HG03064 (cell line): ENCODE results near the gene ZNF275.
"Not testable (repeated sequence)": the region's sequence is repeated elsewhere in the genome, so short reads cannot be mapped to it uniquely, and the experiment has no call there.

Experiments
- ATAC-seq: cut with Tn5 transposase; IDR thresholded peaks from one replicate; pipeline ENCODE4 v1.9.1; 2021; ENCODE audit warnings: low read depth; ENCODE audit not compliant: unreplicated experiment

Gene ZNF275

DNA sequence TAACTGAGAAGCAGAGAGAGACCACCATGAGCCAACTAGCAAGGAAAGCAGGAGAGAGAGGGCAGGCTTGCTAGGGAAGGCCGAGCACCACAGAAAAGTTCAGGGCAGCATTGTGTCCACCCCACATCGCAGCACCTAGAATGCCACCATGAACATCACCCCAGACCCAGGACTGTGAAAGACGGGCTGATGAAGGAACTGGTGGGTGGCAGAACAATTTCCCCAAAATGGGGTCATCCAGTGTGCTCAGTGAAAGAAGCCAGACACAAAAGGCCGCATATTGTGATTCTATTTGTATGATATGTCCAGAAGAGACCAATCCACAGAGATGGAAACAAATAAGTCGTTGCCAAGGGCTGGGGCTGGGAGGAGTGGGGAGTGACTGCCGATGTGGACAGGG is 50.4 kb downstream of the ZNF275 start:
- ATAC-seq = no peak

DNA sequence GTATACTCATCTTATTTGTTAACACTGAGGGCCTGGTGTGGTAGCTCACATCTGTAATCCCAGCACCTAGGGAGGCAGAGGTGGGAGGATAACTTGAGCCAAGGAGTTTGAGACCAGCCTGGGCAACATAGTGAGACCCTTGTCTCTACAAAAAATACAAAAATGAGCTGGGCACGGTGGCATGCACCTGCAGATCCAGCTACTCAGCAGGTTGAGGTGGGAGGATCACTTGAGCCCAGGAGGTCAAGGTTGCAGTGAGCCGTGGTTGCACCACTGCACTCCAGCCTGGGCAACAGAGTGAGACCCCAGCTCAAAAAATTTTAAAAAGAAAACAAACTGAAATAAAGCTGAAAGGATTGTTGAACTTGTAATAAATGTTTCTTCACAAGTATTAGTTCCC is 51.0 kb downstream of the ZNF275 start:
- ATAC-seq = not testable (repeated sequence)

DNA sequence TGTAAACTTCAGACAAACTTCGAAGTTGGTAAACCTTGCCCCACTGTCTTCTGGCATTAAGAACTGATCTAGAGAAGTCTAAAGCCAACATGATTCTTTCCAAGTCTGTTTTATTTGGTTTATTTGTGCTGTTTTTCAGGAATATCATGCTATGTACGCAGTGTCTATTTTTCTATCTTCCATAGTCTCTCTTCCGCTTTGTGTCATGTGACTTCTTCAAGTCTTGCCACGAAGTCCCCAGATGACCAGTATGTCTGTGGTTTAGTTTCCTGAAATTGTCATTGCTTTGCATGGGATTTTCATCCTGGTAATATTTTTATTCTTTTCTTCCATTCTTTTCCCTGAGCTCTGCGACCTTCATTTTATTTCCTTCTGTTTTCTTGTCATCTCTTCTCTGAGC is 52.1 kb downstream of the ZNF275 start:
- ATAC-seq = no peak

DNA sequence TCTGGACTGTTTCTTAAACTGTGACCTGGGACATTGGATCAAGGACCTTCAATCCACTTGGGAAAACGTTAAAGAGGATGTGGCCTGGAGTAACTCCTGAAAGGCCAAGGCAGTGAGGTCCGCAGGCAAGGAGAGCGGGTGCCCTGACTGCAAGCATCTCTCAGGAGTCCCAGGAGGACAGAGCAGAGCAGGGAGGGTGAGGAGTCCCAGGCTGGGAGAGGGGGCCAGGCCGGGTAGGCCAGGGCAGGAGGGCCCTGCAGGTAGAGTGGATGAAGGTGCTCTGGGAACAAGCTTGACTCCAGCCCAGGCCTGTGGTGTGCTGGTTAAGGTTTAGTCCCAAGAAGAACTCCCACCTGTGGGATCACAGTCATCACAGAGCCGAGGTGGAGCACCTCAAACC is 53.4 kb downstream of the ZNF275 start:
- ATAC-seq = no peak

DNA sequence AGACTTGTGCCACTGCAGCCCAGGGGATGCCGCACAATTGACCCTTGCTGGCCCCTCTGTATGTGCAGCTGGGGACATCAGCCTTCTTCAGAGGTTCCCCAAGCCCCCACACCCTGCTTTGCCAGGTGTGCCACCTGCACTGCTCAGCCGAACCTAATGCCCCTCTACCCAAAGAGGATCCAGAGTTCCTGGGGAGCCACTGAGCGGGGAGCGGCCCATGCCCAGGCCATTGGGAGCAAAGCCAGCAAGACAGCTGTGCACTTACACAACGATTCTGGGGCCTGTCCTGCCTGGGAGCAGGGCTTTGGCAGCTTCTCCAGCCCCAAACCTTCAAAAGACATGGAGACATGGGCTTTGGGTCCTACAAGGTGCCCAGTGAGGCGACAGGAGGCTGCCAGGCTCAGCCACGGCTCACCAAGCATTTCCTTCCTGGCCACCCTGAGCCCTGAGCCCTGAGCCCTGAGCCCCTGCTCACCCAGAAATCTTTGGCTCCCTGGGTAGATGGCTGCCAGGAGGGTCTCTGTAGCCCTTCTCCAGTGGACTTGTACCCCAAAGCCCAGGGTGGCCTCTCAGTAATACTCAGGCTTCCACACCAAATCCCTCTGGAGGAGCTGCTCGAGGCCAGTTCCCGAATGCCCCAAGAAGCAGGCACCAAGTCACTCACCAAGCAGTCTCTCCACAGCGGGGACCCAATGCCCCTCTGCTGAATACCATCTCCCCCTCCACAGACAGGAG is 54.2 kb downstream of the ZNF275 start:
- no peak for ATAC-seq

DNA sequence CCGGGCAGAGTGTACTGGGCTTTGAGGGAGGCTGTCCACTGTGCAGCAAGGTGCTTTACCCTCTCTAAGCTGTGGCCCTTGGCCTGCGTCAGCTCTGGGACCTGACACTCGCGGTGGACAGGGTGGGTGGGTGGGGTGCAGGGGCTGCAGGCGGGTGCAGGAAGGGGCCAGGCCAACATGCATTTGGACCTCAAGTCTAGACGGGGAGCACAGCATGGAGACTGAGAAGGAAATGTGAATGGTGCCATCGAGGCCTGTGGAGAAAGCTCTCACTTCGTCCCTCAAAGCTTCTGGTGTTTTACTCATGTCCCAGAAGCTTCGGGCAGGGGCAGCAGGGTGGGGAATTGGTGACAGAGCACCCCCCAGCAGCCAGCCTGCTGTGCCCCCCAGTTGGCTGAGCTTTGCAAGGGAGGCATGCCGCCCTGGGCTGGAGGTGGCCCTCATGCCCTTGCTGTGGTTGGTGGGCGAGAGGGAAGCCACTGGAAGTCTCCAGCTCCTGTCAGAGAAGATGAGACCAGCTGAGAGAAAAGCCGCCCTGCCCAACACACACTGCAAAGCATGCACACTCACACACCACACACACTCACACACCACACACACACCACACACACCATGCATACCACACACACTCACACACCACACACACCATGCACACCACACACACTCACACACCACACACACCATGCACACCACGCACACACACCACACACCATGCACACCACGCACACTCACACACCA is 54.9 kb downstream of the ZNF275 start:
- ATAC-seq = no peak

DNA sequence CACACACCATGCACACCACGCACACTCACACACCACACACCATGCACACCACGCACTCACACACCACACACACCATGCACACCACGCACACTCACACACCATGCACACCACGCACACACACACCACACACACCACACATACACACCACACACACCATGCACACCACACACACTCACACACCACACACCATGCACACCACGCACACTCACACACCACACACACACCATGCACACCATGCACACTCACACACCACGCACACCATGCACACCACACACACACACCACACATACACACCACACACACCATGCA is 55.5 kb downstream of the ZNF275 start:
- ATAC-seq = not testable (repeated sequence)

DNA sequence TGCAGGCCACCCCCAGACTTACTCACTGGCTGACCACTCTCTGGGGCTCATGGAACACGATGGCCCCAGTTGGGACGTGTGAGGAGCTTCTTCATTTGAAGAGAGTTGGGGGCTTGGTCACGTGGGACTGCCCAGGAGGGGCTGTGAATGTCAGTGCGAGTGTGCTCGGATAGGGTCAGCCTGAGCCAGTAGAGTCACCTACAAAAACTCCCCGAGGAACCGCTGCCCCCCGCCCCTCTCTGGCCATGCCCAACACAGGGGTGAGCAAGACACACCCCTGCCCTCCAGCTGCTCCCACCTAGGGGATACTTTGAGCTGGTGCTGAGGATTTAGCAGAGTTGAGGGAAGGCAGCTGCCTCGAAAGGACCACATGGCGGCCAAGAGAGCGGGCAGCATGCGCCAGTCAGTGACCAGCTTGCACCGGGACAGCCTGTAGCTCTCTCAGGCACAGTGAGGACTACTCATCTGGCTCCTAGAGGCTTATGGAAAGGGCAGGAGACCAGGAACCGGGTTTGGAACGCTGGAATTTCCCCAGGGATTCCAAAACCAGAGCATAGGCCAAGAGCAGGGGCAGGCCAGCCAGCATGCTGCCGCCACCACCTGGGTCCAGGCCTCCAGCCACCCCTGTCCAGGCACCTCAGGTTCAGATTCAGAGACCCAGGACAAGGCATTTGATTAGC is 58.8 kb downstream of the ZNF275 start:
- ATAC-seq = no peak

DNA sequence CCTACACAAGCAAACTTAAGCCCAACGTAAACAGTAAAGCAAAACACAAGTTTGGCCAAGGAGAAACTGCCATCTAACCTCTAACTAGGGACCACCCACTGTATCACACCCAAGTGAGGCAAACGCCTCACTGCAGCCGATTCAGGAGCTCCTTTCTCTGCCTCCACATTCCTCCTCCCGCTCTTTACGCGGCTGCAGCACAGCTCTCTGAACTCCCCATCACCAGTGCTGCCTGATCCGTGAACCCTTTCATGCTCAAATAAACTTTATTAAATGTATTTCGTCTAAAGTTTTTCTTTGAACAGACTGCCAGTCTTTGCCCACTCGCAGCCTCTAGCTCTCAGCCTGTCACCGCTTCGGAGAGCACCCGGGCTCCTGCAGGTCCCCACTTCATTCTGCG is 60.7 kb downstream of the ZNF275 start:
- ATAC-seq = no peak

DNA sequence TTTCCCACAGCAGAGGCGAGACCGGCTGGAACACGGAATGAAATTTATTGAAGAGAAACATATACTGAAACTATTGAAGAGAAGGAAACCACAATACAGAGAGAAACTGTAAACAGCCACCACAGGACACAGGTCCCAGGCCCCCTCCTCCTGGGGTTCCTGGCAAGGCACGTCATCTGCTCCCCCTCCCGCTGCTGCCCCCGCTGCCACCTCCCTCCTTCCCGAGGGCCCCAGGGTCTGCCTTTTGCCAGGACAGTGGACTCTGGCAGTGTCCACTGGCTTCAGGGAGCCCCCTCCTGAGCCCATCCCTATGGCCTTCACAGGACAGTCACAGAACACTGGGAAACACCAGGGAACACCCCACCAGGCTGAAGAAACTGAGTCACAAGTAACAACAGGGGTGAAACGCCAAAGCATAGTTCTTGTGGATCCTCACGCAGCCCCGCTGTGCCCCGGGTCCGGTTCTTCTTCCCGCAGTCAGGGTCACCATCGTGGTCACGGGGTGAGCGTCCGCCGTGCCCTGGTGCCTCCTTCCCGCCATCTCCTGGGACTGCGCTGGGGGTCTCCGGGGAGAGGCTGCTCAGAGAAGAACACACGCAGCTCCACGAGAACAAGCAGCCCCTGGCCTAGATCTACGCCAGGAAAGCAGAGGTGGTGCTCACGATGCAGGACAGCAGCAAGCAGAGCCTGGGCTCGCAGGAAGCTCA is 61.8 kb downstream of the ZNF275 start:
- no peak for ATAC-seq

DNA sequence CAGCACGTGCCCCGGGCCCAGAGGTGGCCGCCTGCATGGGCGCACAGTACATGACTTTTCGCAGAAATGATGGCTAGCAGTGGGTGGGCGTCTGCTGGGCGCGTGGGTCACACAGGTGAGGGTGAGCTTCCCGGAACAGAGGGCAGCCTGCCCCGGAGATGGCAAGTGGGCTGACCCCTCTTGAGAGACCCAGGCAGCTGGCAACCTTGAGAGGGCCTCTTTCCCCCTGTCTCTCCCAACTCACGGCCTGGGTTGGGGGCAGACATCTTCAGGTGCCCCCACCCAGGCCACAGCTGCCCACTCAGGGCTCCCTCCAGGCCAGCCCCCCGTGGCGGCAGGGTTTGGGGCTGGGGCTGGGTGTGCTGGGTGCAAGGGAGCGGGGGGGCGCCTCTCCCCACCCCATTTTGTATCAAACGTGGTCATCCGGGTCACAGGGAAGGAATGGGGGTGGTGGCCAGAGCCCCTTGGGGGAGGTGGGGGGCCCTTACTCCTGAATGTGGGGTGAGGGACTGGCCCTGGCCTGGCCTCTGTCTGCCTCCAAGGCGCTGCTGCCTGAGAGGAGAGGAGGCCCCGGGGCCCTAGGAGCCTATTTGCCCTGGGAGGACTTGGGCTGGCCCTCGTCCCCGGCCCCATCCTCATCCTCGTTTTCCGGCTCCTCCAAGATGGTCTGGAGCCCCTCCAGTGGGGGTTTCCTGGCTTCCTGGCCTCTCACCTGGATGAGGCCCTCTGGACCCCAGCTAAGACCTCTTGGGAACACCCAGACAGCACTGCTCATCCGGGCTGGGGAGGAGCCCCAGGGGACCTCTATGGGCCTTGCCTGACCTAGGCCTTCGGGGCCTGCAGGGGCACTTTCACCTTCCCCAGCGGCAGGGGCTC is 62.6 kb downstream of the ZNF275 start:
- ATAC-seq = no peak

DNA sequence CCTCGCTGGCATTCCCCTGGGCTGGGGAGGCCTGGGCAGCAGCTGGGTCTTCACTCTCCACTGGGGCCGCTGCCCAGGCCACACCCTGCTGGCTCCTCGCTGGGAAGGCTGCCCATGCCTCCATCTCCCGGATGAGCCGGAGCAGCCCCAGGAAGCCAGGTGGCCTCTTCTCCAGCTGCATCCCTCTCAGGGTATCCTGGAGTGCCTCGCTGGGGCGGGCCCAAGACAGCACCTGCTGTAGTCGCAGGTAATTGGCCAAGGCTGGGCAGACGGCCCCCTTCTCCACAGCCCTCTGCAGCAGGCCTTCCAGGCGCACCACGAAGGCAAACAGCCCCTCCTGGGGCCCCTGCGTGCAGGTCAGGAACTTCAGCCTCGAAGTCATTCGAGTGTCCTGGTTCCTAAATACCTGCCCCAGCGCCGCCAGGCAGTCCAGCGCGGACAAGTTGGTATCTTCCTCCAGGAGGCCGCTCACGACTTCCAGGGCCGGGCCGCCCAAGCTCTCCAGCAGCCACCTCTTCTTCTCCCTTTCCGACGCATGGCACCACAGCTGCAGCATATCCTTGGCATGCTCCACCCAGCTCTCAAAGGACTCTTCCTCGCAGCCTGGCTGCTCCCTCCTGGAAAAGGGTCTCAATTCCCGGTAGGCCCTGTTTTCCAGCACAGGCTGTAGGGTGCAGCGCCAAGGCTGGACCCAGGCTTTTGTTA is 63.5 kb downstream of the ZNF275 start:
- no peak for ATAC-seq

DNA sequence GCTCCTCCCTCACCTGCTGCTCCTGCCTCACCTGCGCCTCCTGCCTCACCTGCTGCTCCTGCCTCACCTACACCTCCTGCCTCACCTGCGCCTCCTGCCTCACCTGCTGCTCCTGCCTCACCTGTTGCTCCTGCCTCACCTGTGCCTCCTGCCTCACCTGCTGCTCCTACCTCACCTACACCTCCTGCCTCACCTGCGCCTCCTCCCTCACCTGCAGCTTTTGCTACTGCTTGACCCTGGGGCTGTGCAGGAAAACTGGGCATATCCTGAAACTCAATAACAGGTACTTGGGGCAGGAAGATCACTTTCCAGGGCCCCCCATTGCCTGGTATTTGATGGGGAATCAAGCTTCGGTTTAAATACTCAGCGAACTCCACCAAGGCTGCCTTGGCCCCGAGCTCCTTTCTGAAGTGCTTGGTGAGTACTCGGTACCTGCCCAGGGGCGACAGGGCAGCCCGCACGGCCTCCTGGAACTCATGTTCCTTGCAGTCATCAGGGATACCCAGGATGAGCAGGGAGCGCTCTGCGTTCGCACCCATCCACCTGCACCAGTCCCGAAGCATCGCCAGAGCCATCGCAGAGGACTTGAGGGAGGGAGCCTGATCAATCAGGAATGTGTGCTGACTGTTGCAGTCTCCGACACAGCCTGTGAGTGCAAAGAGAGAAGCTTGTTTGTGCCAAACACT is 64.5 kb downstream of the ZNF275 start:
- ATAC-seq = no peak

DNA sequence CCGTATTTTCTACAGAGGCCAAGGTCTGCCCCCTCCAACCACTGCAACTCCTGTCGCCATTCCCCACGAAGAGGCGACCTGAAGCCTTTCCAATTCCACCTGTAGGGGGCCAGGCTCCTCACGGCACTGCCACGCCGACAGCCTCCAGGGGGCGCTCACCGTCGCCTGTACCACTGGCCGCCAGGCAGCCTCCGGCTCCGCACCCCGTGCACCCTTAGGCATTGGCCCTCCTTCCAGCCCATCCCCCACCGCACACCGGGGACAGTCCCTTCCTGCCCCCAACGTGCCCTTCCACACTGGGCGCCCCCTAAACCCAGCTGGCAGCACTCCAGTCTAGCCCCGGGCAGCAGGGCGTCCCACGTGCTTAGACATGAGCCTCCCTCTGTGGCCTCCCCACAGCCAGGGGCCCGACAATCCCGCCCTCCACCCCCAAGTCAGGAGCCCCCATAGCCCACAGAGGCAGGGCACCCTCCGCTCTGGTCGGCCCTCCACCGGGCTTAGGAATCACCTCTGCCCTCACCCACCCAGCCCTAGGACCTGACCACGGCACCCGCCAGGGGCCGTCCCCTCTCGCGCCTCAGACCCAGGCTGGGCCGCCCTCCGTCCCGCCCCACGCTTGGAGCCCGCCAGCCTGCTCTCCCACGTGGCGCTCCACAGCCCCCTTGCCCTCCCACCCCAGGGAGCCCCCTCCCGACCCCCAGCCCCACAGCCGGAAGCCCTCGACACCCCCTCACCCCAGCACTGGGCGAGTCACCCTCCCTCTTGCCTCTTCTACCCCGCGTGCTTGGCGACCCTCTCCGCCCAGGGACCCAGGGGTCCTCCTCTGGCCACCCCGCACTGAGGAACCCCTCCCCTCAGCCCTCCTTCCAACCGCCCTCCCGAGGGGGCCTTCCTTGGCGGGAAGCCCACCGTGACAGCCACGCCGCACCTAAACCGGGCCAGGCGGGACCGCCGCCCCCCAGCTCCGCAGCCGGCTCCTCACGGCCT is 66.5 kb downstream of the ZNF275 start:
- no peak for ATAC-seq

DNA sequence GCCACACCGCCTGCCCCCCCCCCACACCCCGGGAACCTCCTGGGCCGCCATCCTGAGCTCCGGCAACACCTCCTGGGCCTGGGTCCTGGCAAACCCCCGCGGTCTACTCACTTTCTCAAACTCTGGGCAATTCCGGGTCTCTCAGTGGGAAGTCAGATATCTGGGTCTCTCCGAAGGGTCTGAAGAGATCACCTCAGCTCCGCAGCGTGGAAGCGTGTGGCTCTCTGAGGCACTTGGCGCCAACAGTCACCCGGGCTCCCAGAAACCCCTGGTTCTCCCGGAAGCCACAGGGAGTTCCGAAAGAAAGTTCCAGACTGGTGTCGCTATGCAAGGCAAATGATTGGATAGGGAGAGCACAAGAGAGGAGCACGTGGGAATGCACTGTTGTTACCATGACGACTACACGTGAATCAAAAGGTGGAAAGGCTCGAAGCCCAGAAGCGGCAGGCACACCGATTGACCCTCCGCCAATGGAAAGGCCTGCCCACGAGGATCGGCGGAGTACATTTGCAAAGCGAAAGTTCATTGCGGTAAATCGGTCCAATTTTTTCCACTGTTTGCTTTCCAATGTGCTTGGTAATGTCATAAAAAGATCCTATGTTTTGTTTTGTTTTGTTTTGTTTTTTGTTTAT is 67.3 kb downstream of the ZNF275 start, which contains the start of gene PNMA6E:
TSS of gene PNMA6E (minus strand) at position 218 of the 632 bp plus-strand sequence. CDS start 2,501 bp downstream, outside the sequence.
- ATAC-seq = no peak
